ENCODE measurements around the gene BMP7. TPM values are rescaled to one million over a fixed set of nuclear protein-coding genes. Genes with fewer than 3 reads are reported as not detected.

Gene BMP7
- total and polyA plus RNA-seq, 12 donors = 0.72 to 19.2 (median 4.1) TPM

DNA sequence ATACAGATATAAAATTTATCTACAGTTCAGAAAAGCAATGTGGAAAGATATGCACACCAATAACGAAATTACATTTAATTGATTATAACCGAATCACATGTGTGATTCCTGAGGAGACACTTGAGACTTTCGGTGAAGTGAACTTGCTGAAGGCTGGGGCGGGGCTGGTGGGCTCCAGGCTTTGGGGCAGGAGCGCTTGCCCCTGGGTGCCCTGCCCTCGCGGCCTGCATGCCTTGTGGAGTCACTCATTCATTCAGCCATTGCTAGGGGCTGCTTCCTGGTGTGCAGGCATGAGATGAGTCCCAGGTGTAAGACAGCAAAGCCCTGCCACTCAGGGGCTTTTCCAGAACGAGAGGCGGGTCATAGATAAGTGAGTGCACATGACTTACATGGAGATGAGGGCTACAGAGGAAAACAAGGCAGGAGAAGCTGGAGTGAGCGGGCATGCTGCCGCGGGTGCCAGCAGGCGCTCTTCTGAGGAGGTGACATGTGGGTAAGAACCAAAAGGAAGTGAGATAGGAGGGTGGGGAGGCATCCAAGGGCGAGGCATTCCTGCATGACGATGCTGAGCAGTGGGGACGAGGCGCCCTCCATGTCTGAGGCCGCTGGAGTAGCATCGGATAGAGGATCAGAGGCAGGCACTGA lies 88.7 kb downstream of the BMP7 start:
- WGBS, 2 donors = 82 to 85% methylated on average over 19 of the region's 19 CpGs

DNA sequence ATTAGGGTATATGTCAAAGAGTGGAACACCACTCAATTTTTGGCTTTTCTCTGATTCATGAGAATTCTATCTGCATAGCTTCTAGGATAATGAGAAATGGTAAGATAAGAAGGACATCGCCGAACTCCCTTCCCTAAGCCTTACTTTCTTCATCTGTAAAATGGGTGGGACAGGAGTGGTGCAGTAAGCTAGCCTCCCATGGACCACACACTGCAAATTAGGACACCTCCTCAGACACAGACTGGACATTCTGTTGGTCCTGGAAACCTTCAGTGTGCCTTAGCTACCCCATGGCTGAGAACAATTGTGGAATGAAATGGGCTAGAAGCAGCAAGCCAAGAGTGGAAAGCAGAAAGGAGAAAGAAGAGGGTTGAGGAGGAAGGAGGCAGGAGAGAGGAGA lies 89.6 kb downstream of the BMP7 start:
- Histone ChIP-seq H3K9me3 (no peaks in the 10 kb centered on the region), H3K27me3 (peaks cover 0 to 24% (median 12%) of the 10 kb centered on the region in 7 donors), H3K27ac (no peak overlapping the region), H3K4me1 (no peaks in the 10 kb centered on the region), H3K4me3 (no peak overlapping the region), H3K36me3 (no peaks in the 10 kb centered on the region)
- no peak for ATAC-seq
- intact Hi-C loops (cut with DNase I) = no loop called here
- no peak for DNase-seq
- WGBS, 2 donors = 86 to 92% methylated on average over 2 of the region's 2 CpGs
- TF ChIP-seq, protein P1, sequence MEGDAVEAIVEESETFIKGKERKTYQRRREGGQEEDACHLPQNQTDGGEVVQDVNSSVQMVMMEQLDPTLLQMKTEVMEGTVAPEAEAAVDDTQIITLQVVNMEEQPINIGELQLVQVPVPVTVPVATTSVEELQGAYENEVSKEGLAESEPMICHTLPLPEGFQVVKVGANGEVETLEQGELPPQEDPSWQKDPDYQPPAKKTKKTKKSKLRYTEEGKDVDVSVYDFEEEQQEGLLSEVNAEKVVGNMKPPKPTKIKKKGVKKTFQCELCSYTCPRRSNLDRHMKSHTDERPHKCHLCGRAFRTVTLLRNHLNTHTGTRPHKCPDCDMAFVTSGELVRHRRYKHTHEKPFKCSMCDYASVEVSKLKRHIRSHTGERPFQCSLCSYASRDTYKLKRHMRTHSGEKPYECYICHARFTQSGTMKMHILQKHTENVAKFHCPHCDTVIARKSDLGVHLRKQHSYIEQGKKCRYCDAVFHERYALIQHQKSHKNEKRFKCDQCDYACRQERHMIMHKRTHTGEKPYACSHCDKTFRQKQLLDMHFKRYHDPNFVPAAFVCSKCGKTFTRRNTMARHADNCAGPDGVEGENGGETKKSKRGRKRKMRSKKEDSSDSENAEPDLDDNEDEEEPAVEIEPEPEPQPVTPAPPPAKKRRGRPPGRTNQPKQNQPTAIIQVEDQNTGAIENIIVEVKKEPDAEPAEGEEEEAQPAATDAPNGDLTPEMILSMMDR (IDR thresholded peaks at IDR 0.05) = no peak

More for the DNA sequence above, 88.7 kb downstream of the BMP7 start:
- intact Hi-C loops (cut with DNase I) = no loop called here
- no peak overlapping the region for H3K27ac ChIP-seq
- no peaks in the 10 kb centered on the region for H3K4me1 ChIP-seq
- H3K36me3 ChIP-seq = no peaks in the 10 kb centered on the region
- H3K9me3 ChIP-seq = no peaks in the 10 kb centered on the region
- H3K27me3 ChIP-seq = peaks cover 0 to 31% (median 12%) of the 10 kb centered on the region in 7 donors
- TF ChIP-seq, protein P1 (IDR thresholded peaks at IDR 0.05) = no peak
- DNase-seq = no peak
- ATAC-seq = no peak
- no peak overlapping the region for H3K4me3 ChIP-seq

DNA sequence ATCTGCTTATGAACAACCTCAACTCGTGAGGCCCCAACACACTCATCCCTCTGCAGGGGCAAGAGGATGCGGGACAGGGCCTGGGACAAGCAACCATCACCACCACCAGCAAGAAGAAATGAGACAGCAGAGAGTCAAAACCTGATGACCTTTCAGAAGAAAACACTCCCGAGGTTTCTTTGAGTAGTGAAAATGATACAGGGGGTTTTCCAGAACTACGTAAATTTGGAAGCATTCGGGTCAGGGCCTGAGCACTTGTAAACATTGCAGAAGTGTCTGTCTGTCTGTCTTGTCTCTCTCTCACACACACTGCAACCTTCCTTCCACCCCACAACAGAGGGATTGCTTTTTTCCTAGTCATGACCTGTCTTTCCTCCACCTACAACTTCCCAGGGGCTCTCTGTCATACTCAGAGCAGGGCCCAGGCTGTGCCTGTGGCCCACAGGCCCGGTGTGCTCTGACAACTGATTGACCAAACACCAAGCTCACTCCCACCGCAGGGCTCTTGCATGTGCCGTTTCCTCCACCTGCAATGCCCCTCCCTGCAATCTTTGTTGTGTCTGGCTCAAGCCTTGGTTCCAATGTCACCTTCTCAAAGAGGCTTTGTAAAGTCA lies 90.9 kb downstream of the BMP7 start:
- WGBS, 2 donors = 82 to 83% methylated on average over 8 of the region's 8 CpGs
- ATAC-seq (no peak), DNase-seq (no peak)
- TF ChIP-seq, protein P1 (IDR thresholded peaks at IDR 0.05) = no peak
- intact Hi-C loops (cut with DNase I) = no loop called here
- H3K4me1 ChIP-seq = no peaks in the 10 kb centered on the region
- H3K27me3 ChIP-seq = peaks cover 0 to 24% (median 9%) of the 10 kb centered on the region in 7 donors
- no peak overlapping the region for H3K4me3 ChIP-seq
- H3K36me3 ChIP-seq = no peaks in the 10 kb centered on the region
- H3K27ac ChIP-seq = no peak overlapping the region
- no peaks in the 10 kb centered on the region for H3K9me3 ChIP-seq

DNA sequence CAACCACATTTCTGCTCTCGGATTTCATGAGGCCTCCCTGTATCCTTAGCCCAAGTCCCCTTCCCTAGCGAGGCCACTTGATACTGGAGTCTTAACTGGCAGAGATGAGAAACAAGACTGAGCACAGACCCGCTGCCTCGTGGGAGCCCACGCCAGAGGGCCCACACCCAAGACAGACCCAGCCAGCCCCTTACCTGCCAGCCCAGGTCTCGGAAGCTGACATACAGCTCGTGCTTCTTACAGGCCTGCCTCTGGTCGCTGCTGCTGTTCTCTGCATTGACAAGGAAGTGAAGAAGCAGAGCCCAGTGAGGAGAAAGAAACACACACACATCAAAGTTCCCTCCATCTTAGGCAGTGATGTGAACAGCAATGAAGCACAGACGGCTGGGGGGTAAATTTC lies 91.7 kb downstream of the BMP7 start:
- Histone ChIP-seq H3K27ac (no peak overlapping the region), H3K9me3 (no peaks in the 10 kb centered on the region), H3K36me3 (no peaks in the 10 kb centered on the region), H3K4me3 (no peak overlapping the region), H3K27me3 (peaks cover 0 to 22% (median 9%) of the 10 kb centered on the region in 7 donors), H3K4me1 (no peaks in the 10 kb centered on the region)
- intact Hi-C loops (cut with DNase I) = no loop called here
- 82% methylated on average over 9 of the region's 9 CpGs for WGBS, 2 donors
- TF ChIP-seq, protein P1 (IDR thresholded peaks at IDR 0.05) = no peak
- DNase-seq (no peak), ATAC-seq (no peak)
